Measurements from ENCODE around the gene RAB25. TPM values are rescaled to one million over a fixed set of nuclear protein-coding genes. Genes with fewer than 3 reads are reported as not detected.

RAB25 gene
- total and polyA plus RNA-seq, 2 of the 13 experiments (the other 11 are each of a cell fraction or from before 2014, with no cell fraction given): 0.20 to 0.22 TPM

GRCh38 chr1:156054500-156055280 lies 6.3 kb upstream of the RAB25 start, which contains the start of gene LAMTOR2 (continued):
- TF ChIP-seq PCBP1 (IDR thresholded peaks at IDR 0.05; ENCODE audit: borderline replicate concordance, low read depth, low read length) (peak; percentile 67; the same call in 1 of the 2 replicates), ZZZ3 (CRISPR knock-in tag; IDR thresholded peaks at IDR 0.05; ENCODE audit: borderline replicate concordance) (0 out of 2 replicates have a peak, but pooled peaks have one; percentile 58), FOXA3 (CRISPR knock-in tag; IDR thresholded peaks at IDR 0.05) (peak; percentile 57; the same call in 1 of the 2 replicates), DDIT3 (CRISPR knock-in tag; IDR thresholded peaks at IDR 0.05) (no peak; the same call in 1 of the 2 replicates), PHB2 (IDR thresholded peaks at IDR 0.05; ENCODE audit: partially characterized antibody) (no peak), ZNF639 (CRISPR knock-in tag; conservative IDR thresholded peaks at IDR 0.05) (peak; percentile 52; the same call in 1 of the 2 replicates), NFKBIZ (CRISPR knock-in tag; IDR thresholded peaks at IDR 0.05) (no peak), GATA4 (IDR thresholded peaks at IDR 0.05; ENCODE audit: borderline replicate concordance, low read depth) (0 out of 2 replicates have a peak, but pooled peaks have one; percentile 23), MAZ (IDR thresholded peaks at IDR 0.05; ENCODE audit: borderline replicate concordance, low read depth, low read length) (peak; percentile 84; the same call in 1 of the 2 replicates), MAZ (CRISPR knock-in tag; IDR thresholded peaks at IDR 0.05; ENCODE audit: low read depth) (peak; percentile 91), ZNF543 (CRISPR knock-in tag; IDR thresholded peaks at IDR 0.05) (peak; percentile 65; the same call in 1 of the 2 replicates), HINFP (CRISPR knock-in tag; IDR thresholded peaks at IDR 0.05; ENCODE audit: low read depth) (no peak), TP53 (CRISPR knock-in tag; conservative IDR thresholded peaks at IDR 0.05) (no peak; the same call in 1 of the 2 replicates), MAFK (conservative IDR thresholded peaks at IDR 0.05 in 1 of 2, IDR thresholded peaks at IDR 0.05 in 1 of 2; ENCODE audit: low read length in 2 of 2) (no peak), YEATS4 (CRISPR knock-in tag; IDR thresholded peaks at IDR 0.05; ENCODE audit: borderline replicate concordance) (peak; percentile 68; the same call in 1 of the 2 replicates), NFE2L2 (IDR thresholded peaks at IDR 0.05; ENCODE audit: low read length) (peak; percentile 19; the same call in 1 of the 2 replicates), GMEB2 (CRISPR knock-in tag; IDR thresholded peaks at IDR 0.05; ENCODE audit: low read depth) (peak; percentile 70; the same call in 1 of the 2 replicates), ZSCAN21 (CRISPR knock-in tag; IDR thresholded peaks at IDR 0.05; ENCODE audit: borderline replicate concordance) (no peak; the same call in 1 of the 2 replicates), ZSCAN30 (CRISPR knock-in tag; IDR thresholded peaks at IDR 0.05) (no peak), THAP11 (CRISPR knock-in tag; IDR thresholded peaks at IDR 0.05) (peak; percentile 99), GTF3A (CRISPR knock-in tag; conservative IDR thresholded peaks at IDR 0.05) (no peak), ZXDC (CRISPR knock-in tag; IDR thresholded peaks at IDR 0.05) (no peak)
